K562 (cell line): ENCODE measurements around the gene FN1. TPM values are rescaled to one million over a fixed set of nuclear protein-coding genes. Genes with fewer than 3 reads are reported as not detected.

Source experiments
- BACH1 ChIP-seq: fragments of 200-800 bp; sonication (Bioruptor generic); IDR thresholded peaks from 2 replicates; pipeline ENCODE4 v1.6.1; 2016; ENCODE audit warnings: missing genetic modification characterization, missing compliant biosample characterization
- CC2D1A ChIP-seq: fragments of 450-650 bp; IDR thresholded peaks from 2 replicates; pipeline ENCODE4 v1.6.1; 2017; ENCODE audit warnings: mild to moderate bottlenecking
- CGGBP1 ChIP-seq: fragments of 250-450 bp; sonication (Bioruptor Pico); IDR thresholded peaks from 2 replicates; pipeline ENCODE4 v1.9.0; 2021; ENCODE audit warnings: mild to moderate bottlenecking
- CREB1 ChIP-seq, 2 experiments: sonication (generic) in 1 of 2; formaldehyde crosslinking in 1 of 2; IDR thresholded peaks; 2 replicates each; pipeline versions ENCODE4 v1.6.1 to v1.8.0; 2012 to 2022; ENCODE audit warnings: inconsistent platforms in 1 of 2, mild to moderate bottlenecking in 1 of 2, missing genetic modification reagents in 1 of 2, moderate library complexity in 1 of 2
- FOXA3 ChIP-seq, 2 experiments: fragments of 450-650 bp in 1 of 2; sonication (generic) in 1 of 2; formaldehyde crosslinking; IDR thresholded peaks in 1 of 2; conservative IDR thresholded peaks in 1 of 2; 2 replicates each; pipeline versions ENCODE4 v1.4.0 to v1.8.0; 2020 to 2022; ENCODE audit warnings: mild to moderate bottlenecking in 2 of 2, missing genetic modification reagents in 1 of 2
- HMG20B ChIP-seq: fragments of 250-450 bp; sonication (Bioruptor Pico); IDR thresholded peaks from 2 replicates; pipeline ENCODE4 v1.5.0; 2021; ENCODE audit warnings: mild to moderate bottlenecking
- HOXB6 ChIP-seq: fragments of 250-450 bp; sonication (Bioruptor Pico); IDR thresholded peaks from 2 replicates; pipeline ENCODE4 v1.5.1; 2022; ENCODE audit warnings: mild to moderate bottlenecking, borderline replicate concordance
- KLF6 ChIP-seq: fragments of 250-450 bp; sonication (Bioruptor Pico); IDR thresholded peaks from 2 replicates; pipeline ENCODE4 v1.4.0; 2020; ENCODE audit warnings: mild to moderate bottlenecking, moderate library complexity, borderline replicate concordance
- NCOA4 ChIP-seq: fragments of 450-650 bp; IDR thresholded peaks from 2 replicates; pipeline ENCODE4 v1.6.1; 2018; ENCODE audit warnings: mild to moderate bottlenecking; ENCODE audit not compliant: partially characterized antibody
- PCBP1 ChIP-seq: fragments of 200-400 bp; formaldehyde crosslinking; IDR thresholded peaks from 2 replicates; pipeline ENCODE4 v1.6.1; 2018; ENCODE audit warnings: mild to moderate bottlenecking, low read depth, low read length; ENCODE audit not compliant: poor library complexity, severe bottlenecking
- PPARD ChIP-seq: fragments of 250-450 bp; sonication (Bioruptor Pico); IDR thresholded peaks from 2 replicates; pipeline ENCODE4 v1.8.0; 2022; ENCODE audit warnings: inconsistent platforms, mild to moderate bottlenecking, moderate library complexity
- PYGO2 ChIP-seq: fragments of 450-650 bp; IDR thresholded peaks from 2 replicates; pipeline ENCODE4 v1.6.1; 2016; ENCODE audit warnings: mild to moderate bottlenecking, missing genetic modification characterization, moderate library complexity, missing compliant biosample characterization
- RNF219 ChIP-seq: fragments of 250-450 bp; sonication (Bioruptor Pico); IDR thresholded peaks from 2 replicates; pipeline ENCODE4 v1.5.0; 2022; ENCODE audit warnings: mild to moderate bottlenecking
- TGIF2 ChIP-seq: sonication (generic); formaldehyde crosslinking; IDR thresholded peaks from 2 replicates; pipeline ENCODE4 v1.8.1; 2022; ENCODE audit warnings: mild to moderate bottlenecking, missing genetic modification reagents, moderate library complexity
- ZNF232 ChIP-seq: sonication (generic); formaldehyde crosslinking; IDR thresholded peaks from 2 replicates; pipeline ENCODE4 v1.8.0; 2022; ENCODE audit warnings: mild to moderate bottlenecking, missing genetic modification reagents
- ZNF740 ChIP-seq, 3 experiments: fragments of 200-800 bp in 1 of 3; sonication (Bioruptor generic) in 1 of 3; sonication (generic) in 1 of 3; formaldehyde crosslinking in 1 of 3; IDR thresholded peaks; 2 replicates each; pipeline versions ENCODE4 v1.6.1 to v1.8.0; 2016 to 2022; ENCODE audit warnings: mild to moderate bottlenecking in 2 of 3, missing compliant biosample characterization in 2 of 3, missing genetic modification characterization in 2 of 3, missing genetic modification reagents in 1 of 3
- ZNF778 ChIP-seq: fragments of 450-650 bp; formaldehyde crosslinking; IDR thresholded peaks from 2 replicates; pipeline ENCODE4 v1.4.0; 2020; ENCODE audit warnings: mild to moderate bottlenecking, moderate library complexity
- polyA plus RNA-seq, 8 experiments: library from polyadenylated mRNA; depleted of rRNA in 4 of 8; stranded (reverse) in 5 of 8; unstranded in 3 of 8; fragments of >200 nt; fragmentation: Nextera tagmentation in 2 of 8; fragmentation: Illumina TruSeq in 1 of 8; extraction: Ambion mirVana in 2 of 8; extraction: Trizol in 1 of 8; gene quantifications; 2 replicates each; pipeline versions ENCODE4 v1.2.1 to v1.2.3, GENCODE V29; 2011 to 2014; ENCODE audit warnings: inconsistent platforms in 1 of 8, missing spikeins in 1 of 8
- total RNA-seq, 7 experiments: library from RNA; depleted of rRNA in 6 of 7; stranded (reverse); fragments of >200 nt in 6 of 7; fragmentation: Illumina TruSeq in 2 of 7; extraction: Trizol in 2 of 7; gene quantifications; 2 replicates each; pipeline versions ENCODE4 v1.2.1 to v1.2.3, GENCODE V29; 2011 to 2021; ENCODE audit warnings: low replicate concordance in 1 of 7

Gene FN1
- total and polyA plus RNA-seq, 9 of the 15 experiments (the other 6 are each of a cell fraction or from before 2014, with no cell fraction given): 7.4 to 19.1 (median 11.2) TPM

- TF ChIP-seq FOXA3 (CRISPR knock-in tag; conservative IDR thresholded peaks at IDR 0.05 in 1 of 2, IDR thresholded peaks at IDR 0.05 in 1 of 2) (no peak), KLF6 (CRISPR knock-in tag) (no peak), BACH1 (no peak), RNF219 (CRISPR knock-in tag) (no peak), CREB1 (IDR thresholded peaks at IDR 0.05) (peak; percentile 55), CREB1 (CRISPR knock-in tag; IDR thresholded peaks at IDR 0.05) (0 out of 2 replicates have a peak, but pooled peaks have one; percentile 29), CGGBP1 (CRISPR knock-in tag) (no peak), HMG20B (CRISPR knock-in tag) (no peak), PYGO2 (tag) (no peak), PPARD (CRISPR knock-in tag) (no peak), PCBP1 (peak; percentile 34), NCOA4 (no peak), CC2D1A (no peak), TGIF2 (no peak), HOXB6 (CRISPR knock-in tag) (no peak), ZNF232 (CRISPR knock-in tag) (no peak), ZNF740 (CRISPR knock-in tag; IDR thresholded peaks at IDR 0.05) (no peak), ZNF740 (tag; IDR thresholded peaks at IDR 0.05) (0 out of 4 replicates have a peak, but pooled peaks of 1 of the 2 experiments have one; percentile 48), ZNF778 (CRISPR knock-in tag) (no peak)
Observed at GRCh38 chr2:215435870-215436704, at the start of gene FN1 (continued).
